Stimulated activated CD8-positive, alpha-beta memory T cell treated with anti-CD3 and anti-CD28 coated beads, Interleukin-7, amount 100 ng/mL, for 4 hours (primary cell): ENCODE results near the gene CBLC.
"Not testable (repeated sequence)": the region's sequence is repeated elsewhere in the genome, so short reads cannot be mapped to it uniquely, and the experiment has no call there.

Experiments
- DNase-seq, 2 donors: peaks; one replicate each; pipeline ENCODE4 v3.0.0-alpha.2; 2020; ENCODE audit warnings: low read depth in 2 of 2

CBLC gene

DNA sequence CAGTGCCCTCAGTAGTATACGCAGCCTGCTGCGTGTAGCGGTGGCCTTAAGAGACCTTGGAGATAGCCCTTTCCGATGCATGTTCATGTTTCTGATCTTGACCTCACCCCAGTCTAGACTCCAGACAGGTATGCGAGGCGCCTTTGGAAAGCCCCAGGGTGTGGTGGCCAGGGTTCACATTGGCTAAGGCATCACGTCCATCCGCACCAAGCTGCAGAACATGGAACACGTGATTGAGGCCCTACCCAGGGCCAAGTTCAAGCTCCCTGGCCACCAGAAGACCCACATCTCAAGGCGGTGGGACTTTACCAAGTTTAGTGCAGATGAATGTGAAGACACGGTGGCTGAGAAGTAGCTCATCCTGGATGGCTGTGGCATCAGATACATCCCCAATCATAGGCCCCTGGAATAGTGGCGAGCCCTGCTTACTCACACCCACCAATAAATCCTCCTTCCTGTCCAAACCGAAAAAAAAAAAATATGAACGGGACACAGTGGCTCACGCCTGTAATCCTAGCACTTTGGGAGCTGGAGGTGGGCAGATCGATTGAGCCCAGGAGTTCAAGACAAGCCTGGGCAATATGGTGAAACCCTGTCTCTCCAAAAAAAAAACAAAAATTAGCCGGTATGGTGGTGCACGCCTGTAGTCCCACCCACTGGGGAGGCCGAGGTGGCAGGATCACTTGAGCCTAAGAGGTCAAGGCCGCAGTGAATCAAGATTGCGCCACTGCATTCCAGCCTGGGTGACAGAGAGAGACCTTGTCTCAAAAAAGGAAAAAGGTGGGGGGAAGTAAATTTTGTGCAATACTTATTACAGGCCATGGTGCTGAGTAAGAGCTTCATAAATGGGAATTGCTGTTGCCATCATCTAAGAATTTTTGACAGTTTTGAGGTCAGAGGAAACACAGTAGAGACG is 12.4 kb upstream of the CBLC start:
- DNase-seq: no peak

DNA sequence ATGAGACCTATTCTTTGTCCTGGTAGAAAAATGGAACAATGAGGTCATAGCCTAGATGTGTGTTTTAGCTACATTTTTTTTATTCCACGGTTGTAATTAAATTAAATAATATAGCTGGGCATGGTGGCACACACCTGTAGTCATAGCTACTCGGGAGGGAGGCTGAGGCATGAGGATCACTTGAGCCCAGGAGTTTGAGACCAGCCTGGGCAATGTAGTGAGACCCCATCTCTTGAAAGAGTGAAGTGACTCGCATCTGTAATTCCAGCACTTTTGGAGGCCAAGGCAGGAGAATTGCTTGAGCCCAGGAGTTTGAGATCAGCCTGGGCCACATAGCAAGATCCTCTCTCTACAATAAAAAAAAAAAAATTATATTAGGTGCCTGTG is 11.7 kb upstream of the CBLC start:
- DNase-seq: no peak

DNA sequence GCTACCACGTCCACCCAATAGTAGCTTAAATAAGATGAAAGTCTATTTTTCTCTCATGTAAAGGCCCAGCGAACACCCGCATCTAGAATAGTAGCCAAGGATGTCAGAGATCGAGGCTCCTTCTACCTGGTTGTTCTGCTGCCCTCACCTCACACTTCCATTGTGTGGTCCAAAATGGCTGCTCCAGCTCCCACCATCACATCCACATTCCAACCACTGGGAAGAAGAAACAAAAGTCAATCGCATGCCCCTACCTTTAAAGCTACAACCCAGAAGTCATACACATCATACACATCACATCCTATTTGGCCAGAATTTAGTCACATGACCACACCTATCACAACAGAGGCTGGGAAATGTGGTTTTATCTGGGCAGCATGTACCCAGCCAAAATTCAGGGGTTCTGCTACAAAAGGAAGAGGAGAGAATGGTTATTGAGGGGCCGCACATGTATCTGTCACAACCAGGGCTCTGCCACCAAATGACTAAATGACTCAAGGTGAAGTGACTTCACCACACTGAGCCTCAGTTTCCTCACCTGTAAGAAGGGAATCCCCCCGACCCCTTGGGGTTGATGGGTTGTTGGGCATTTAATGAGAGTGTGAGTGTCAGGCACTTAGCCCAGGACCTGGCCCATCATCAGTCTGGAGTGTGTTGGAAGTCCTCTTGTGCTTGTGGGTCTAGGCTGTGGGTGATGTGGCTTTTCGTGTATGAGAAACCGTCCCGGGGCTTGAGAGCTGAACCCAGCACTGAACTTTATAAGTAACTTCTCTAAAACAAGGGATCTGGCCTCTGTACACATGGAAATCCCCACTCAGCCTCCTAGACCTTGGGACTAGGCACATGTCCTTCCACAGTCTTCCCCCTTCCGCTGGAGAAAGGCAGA is 10.2 kb upstream of the CBLC start:
- DNase-seq: no peak

DNA sequence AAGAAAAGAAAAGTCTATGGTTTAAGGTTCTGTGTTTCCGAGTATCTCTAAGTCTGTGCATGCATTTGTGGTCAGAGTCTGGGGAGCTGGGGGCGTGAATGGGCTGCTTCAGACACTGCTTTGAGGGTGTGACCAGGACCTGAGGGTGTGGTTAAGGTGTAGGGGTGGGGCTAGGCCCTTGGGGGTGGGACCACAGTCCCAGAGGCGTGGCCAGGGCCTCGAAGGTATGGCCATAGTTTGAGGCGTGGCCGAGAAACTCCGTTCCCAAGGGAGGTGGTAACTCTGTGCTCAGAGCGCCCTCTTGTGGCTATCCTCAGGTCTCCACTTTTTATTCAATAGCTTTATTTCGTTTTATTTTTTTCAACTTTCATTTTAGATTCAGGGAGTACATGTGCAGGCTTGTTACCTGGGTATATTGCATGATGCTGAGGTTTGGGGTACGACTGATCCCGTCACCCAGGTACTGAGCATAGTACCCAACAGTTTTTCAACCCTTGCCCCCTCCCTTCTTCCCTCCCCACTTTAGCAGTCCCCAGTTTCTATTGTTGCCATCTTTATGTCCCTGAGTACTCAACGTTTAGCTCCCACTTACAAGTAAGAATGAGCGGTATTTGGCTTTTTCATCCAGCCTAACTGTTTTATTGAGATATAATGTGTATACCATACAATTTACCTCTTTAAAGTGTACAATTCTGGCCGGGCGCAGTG is 7.0 kb upstream of the CBLC start:
- DNase-seq: peak; percentile 91 to 96

DNA sequence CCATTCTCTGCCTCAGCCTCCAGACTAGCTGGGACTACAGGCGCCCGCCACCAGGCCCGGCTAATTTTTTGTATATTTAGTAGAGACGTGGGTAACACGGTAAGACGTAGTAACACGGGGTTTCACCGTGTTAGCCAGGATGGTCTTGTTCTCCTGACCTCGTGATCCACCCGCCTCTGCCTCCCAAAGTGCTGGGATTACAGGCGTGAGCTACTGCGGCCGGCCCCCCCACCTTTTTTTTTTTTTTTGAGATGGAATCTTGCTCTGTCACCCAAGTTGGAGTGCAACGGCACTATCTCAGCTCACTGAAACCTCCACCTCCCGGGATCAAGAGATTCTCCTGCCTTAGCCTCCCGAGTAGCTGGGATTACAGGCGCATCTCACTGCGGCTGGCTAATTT is 5.5 kb upstream of the CBLC start:
- DNase-seq: not testable (repeated sequence)

DNA sequence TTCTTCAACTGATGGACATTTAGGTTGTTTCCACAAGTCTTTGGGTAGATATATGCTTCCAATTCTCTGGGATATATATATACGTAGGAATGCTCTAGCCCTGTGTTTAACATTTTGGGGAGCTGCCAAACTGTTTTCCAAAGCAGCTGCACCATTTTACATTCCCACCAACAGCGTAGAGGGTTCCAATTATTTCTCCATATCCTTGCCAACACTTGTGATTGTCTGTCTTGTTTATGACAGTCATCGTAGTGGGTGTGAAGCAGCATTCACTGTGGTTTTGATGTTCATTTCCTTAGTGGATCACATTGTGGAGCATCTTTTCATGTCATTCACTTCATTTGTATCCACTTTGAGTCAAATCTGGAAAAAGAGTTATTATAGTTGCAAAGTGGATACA is 4.7 kb upstream of the CBLC start:
- DNase-seq: no peak

DNA sequence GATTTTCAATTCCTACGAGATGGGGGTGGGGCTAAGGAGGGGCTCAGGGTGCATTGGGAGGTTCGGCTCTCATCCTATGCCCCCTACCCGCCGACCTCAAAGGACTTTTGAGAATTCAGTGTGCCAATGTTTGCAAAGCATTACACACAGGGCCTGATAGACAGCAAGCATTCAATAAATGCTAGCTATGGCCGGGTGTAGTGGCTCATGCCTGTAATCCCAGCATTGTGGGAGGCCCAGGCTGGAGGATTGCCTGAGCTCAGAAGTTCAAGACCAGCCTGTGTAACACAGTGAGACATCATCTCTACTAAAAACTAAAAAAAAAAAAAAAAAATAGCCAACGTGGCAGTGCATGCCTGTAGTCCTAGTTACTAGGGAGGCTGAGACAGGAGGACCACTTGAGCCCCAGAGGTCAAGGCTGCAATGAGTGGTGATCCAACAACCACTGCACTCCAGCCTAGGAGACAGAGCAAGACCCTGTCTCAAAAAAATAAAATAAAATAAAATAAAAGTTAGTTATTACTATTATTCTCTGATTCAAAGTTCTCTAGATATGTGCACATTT is 1.9 kb upstream of the CBLC start:
- no peak for DNase-seq

DNA sequence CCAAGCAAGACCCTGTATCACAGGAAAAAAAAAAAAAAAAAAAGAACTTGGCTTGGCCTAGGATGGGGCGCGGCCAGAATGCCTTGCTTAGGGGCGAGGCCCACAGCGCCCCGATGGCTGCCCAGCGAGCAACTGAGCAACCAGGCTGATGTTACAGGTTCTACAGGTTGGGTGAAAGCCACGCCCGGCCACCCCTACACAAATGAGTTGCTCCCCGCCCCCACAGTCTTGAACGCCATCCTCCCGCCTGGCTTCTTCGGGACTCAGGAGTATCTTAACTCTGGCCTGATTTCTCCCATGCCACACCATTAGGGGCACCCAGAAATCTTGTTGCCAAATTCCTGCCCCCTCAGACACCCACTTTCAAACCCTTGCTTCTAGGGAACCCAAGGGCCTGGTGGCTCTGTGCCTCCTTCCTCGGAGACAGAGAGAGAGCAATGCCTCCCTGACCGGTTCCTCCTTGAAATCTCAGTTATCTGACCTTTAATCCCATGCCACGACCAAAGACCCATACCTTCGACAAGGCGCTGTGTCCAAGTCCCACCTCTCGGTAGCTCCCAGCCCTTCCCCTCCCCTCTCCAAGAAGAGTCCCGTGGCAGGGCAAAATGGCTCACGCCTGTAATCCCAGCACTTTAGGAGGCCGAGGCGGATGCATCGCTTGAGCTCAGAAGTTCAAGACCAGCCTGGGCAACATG is 1.1 kb upstream of the CBLC start:
- DNase-seq: no peak

DNA sequence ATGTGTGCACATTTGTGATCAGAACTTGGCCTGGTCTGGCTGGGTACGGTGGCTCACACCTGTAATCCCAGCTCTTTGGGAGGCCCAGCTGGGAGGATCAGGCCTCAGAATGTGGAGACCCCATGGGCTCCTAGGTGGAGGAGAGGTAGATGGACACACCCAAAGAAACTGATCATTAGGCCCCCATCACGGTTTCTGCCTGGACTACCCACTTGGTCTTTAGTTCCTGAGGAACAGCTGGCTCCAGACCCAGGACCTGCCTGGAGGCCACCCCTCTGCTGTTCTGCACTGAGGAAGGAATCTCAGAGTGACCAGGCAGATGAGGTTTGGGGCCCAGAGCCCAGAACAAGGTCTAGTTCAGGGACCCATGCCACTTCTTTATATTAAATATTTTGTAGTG is 1.5 kb downstream of the CBLC start:
- DNase-seq: no peak

DNA sequence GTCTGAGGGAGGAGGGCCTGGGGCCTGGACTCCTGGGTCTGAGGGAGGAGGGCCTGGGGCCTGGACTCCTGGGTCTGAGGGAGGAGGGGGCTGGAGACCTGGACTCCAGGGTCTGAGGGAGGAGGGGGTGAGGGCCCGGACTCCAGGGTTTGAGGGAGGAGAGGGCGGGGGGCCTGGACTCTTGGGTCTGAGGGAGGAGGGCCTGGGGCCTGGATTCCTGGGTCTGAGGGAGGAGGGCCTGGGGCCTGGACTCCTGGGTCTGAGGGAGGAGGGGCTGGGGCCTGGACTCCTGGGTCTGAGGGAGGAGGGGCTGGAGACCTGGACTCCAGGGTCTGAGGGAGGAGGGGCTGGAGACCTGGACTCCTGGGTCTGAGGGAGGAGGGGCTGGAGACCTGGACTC is 4.0 kb downstream of the CBLC start:
- not testable (repeated sequence) for DNase-seq

DNA sequence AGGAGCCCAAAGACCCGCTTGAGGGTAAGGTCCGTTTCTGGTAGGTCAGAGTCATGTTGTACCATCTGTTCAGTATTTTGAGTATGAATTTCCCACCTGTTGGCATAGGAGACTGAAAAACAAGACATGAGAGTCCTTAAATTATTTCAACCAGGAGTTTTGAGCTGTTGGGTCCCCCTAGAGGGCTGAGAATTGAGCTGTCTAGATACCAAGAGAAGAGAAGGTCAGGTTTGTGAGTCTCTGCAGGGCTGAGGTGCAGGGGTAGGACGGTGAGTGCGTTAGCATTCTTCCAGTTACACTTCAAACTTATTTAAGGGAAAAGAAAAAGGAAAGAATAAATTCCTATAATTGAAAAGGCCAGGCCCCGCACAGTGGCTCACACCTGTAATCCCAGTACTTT is 5.0 kb downstream of the CBLC start:
- DNase-seq: no peak

DNA sequence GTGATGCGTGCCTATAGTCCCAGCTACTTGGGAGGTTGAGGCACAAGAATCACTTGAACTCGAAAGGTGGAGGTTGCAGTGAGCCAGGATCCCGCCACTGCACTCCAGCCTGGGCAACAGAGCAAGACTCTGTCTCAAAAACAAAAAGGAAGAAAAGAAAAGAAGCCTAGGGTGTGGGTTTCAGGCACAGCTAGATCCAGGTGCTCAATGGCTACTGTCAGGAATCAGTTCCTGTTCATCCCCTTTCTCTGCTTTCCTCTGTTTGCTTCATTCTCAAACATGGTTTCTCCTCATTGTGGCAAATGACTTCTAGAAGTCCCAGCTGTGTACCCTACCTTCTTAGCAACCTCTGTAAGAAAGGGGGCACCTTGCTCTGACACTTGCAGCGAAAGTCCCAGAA is 5.9 kb downstream of the CBLC start:
- DNase-seq: no peak

DNA sequence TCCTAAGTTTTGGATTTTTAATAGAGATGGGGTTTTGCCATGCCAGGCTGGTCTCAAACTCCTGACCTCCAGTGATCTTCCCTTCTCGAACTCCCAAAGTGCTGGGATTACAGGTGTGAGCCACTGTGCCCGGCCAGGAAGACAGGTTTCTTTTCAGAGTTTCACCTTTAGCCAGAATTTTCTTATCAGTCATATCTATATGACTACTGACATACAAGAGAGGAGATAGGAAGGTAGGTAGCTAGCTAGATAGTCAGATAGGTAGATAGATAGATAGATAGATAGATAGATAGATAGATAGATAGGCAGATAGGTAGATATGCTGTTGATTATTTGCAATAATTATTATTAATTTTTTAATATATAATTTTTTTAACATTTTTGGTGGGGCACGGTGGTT is 7.6 kb downstream of the CBLC start:
- DNase-seq: no peak

DNA sequence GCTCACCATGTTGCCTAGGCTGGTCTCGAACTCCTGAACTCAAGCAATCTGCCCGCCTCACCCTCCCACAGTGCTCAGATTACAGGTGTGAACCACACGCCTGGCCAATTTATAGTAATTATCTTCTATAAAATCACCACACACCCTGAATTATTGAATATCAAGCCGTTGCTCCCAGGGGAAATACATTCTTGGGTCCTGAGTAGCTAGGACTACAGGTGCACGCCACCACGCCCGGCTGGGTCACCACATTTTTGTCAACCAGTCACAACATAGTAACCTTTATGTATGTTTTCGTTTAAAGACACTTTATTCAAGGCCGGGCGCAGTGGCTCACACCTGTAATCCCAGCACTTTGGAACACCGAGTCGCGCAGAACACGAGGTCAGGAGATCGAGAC is 8.3 kb downstream of the CBLC start:
- DNase-seq: no peak

DNA sequence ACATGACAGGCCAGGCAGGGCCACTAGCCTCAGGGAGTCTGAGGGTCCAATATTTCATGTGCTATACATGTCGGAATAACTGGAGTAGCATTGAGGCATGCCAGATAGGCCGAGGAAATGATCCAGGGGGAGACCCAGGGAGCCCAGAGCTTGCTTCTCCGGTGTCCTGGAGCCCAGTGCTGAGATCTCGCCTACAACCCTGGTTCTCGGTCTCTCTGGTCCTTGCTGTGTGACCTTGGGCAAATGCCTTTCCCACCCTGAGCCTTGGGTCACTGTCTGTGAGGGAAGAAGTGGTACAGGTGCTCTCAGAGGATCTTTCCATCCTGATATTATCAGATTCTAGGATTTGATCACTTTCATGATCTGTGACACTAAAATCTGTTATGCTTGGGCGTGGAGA is 11.3 kb downstream of the CBLC start:
- DNase-seq: no peak

DNA sequence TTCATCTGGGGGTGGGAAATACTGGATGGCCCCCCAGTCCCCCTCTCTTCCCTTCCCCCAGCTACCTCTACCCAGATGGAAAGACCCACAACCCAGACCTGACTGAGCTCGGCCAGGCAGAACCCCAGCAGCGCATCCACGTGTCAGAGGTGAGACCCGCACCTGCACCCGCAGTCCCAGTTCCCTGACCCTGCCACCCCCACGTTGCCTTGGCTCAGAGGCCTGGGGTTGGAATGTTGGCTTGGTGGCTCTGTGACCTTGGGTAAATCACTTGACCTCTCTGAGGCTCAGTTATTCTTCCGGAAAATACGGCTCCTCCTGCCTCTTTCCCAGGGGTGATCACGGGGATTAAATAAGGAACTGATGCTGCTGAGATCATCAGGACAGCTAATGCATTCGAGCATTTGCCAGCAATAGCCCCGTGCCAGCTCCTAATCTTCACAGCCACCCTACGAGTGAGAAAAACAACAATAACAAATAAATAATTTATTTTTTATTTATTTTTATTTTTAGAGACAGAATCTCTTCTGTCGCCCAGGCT is 12.3 kb downstream of the CBLC start:
- no peak for DNase-seq

DNA sequence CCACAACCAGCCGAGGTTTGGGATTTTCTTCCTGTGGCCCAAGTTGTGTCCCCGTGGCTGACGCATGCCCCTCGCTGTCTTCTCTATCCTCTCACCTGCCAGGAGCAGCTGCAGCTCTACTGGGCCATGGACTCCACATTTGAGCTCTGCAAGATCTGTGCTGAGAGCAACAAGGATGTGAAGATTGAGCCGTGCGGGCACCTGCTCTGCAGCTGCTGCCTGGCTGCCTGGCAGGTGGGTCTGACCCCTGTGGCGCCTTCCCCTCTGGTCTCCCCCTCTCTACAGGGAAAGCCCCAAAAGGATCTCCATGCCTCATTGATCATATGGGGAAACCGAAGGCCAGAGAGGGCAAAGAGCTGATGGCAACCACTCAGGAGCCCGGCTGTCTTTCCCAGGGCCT is 14.6 kb downstream of the CBLC start:
- no peak for DNase-seq

DNA sequence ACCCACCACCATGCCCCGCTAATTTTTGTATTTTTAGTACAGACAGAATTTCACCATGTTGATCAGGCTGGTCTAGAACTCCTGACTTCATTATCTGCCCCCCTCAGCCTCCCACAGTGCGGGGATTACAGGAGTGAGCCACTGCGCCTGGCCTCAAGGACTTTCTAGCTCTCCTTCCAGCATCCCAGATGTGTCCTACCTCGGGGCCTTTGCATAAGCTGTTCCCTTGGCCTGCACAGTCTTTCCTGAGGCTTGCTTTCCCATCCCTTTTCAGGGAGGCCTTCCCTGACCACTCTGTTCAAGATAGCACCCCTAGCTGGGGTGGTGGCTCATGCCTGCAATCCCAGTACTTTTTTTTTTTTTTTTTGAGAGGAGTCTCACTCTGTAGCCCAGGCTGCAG is 16.9 kb downstream of the CBLC start:
- DNase-seq: no peak

DNA sequence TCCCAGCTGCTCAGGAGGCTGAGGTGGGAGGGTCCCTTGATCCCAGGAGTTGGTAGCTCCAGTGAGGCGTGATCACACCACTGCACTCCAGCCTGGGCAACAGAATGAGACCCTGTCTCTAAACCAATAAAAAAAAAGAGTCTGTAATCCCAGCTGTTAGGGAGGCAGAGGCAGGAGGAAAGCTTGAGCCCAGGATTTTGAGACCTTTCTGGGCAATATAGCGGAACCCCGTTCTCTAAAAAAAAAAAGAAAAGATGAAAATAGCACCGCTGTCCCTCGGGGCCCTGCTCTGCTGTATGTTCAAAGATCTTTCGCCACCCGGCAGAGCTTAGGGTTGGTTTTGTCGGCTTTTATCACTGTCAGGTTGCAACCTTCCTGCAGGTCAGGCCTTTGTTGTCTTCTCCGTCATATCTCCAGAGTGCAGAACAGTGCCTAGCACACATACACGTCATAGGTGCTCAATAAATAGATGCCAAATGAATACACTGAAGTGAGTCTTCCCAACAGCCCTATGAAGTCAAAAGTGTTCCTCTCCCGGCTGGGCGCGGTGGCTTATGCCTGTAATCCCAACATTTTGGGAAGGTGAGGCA is 17.8 kb downstream of the CBLC start:
- no peak for DNase-seq

DNA sequence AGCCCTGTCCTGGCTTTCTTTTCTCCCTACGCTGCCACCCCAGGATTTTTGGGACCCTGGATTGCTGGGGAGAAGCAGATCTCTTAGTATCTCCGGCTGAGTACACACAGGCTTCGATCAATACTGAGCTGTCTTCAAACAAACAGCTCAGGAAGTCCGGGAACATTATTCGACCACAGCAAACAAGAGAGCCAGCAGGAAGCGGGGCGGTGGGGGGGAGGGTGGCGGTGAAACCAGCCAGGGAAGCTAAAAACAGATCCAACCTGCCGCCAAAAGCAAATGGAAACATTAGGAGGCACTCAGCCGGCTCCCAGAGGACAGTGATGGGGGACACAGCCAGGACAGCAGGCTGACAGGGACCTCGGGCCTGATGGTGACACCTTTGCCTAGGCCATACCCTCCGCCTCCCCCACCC is 19.0 kb downstream of the CBLC start:
- no peak for DNase-seq
